ENCODE results near the gene PHLDB1.

- TF ChIP-seq EZH2phosphoT487 (IDR thresholded peaks at IDR 0.05) = no peak
- no peak for TF ChIP-seq CTCF (IDR thresholded peaks at IDR 0.05)
- no peak for TF ChIP-seq EZH2 (IDR thresholded peaks at IDR 0.05)
These were observed 31.3 kb downstream of the PHLDB1 start for GRCh38 chr11:118638726-118639125.

Data from neural progenitor cell (in vitro differentiated cells).